Sigmoid colon (tissue), 7 donors: ENCODE results near the gene TRIO. TPM values are rescaled to one million over a fixed set of nuclear protein-coding genes. Genes with fewer than 3 reads are reported as not detected.

Source experiments
- DNase-seq: peaks from one replicate; pipeline ENCODE4 v3.0.0-alpha.2; 2019
- H3K27ac ChIP-seq, 4 donors: fragments of 200-600 bp; sonication (generic); one replicate each; pipeline ENCODE4 v1.5.1; 2016 to 2019; ENCODE audit warnings: mild to moderate bottlenecking in 1 of 4
- H3K27me3 ChIP-seq, 3 donors: fragments of 200-600 bp; sonication (generic); one replicate each; pipeline ENCODE4 v1.5.1; 2019; ENCODE audit warnings: mild to moderate bottlenecking in 1 of 3
- H3K36me3 ChIP-seq, 4 donors: fragments of 200-600 bp; sonication (generic); one replicate each; pipeline ENCODE4 v1.5.1; 2016 to 2019
- H3K4me1 ChIP-seq, 4 donors: fragments of 200-600 bp; sonication (generic); one replicate each; pipeline ENCODE4 v1.5.1; 2017 to 2019
- H3K4me3 ChIP-seq, 4 donors: fragments of 200-600 bp; sonication (generic); one replicate each; pipeline ENCODE4 v1.5.1; 2017 to 2019; ENCODE audit warnings: mild to moderate bottlenecking in 2 of 4, moderate library complexity in 1 of 4
- H3K9me3 ChIP-seq, 4 donors: fragments of 200-600 bp in 3 of 4; sonication (generic) in 3 of 4; one replicate each; pipeline versions ENCODE4 v1.5.1 to v1.6.1; 2013 to 2019
- EP300 ChIP-seq, 4 donors: sonication (generic); formaldehyde crosslinking; IDR thresholded peaks; one replicate each; pipeline ENCODE4 v1.6.1; 2017; ENCODE audit warnings: antibody characterized with exemption in 4 of 4
- POLR2A ChIP-seq, 2 donors: fragments of 450-650 bp; IDR thresholded peaks; one replicate each; pipeline ENCODE4 v1.6.1; 2016; ENCODE audit warnings: antibody characterized with exemption in 2 of 2, mild to moderate bottlenecking in 2 of 2, moderate library complexity in 2 of 2
- POLR2AphosphoS5 ChIP-seq, 4 donors: sonication (generic); formaldehyde crosslinking; IDR thresholded peaks; one replicate each; pipeline ENCODE4 v1.6.1; 2017; ENCODE audit warnings: antibody characterized with exemption in 4 of 4
- WGBS, 2 donors: extraction: QIAGEN DNeasy Blood & Tissue Kit; methylation state at CpG; one replicate each; pipeline ENCODE4 v1.1.7; 2013; 5-methylcytosine and 5-hydroxymethylcytosine counted together
- intact Hi-C: fragments of 100-400 bp; cut with DNase I; formaldehyde crosslinking; loops from one replicate; pipeline ENCODE4 v1.15.1; 2023
- polyA plus RNA-seq, 3 donors: library from polyadenylated mRNA; stranded (reverse); fragments of 200-250 nt; gene quantifications; one replicate each; pipeline ENCODE4 v1.2.3, GENCODE V29; 2013
- total RNA-seq, 4 donors: library from RNA; depleted of rRNA; stranded (reverse); fragments of >200 nt; gene quantifications; one replicate each; pipeline ENCODE4 v1.1.0, GENCODE V29; 2016
- TF ChIP-seq, protein P1 (sequence below), 4 experiments: fragments of 450-650 bp in 3 of 4; fragments of 200-600 bp in 1 of 4; IDR thresholded peaks; one replicate each; pipeline ENCODE4 v1.5.1; 2016 to 2019; ENCODE audit warnings: antibody characterized with exemption in 4 of 4, mild to moderate bottlenecking in 3 of 4, moderate library complexity in 2 of 4
- donor health status: healthy with polysubstance abuse.
- donor health status: Bipolar disorder and iron deficiency.
- donor health status: healthy.

Gene TRIO
- total and polyA plus RNA-seq, 7 donors, result 34.8 to 300 (median 119) TPM

DNA sequence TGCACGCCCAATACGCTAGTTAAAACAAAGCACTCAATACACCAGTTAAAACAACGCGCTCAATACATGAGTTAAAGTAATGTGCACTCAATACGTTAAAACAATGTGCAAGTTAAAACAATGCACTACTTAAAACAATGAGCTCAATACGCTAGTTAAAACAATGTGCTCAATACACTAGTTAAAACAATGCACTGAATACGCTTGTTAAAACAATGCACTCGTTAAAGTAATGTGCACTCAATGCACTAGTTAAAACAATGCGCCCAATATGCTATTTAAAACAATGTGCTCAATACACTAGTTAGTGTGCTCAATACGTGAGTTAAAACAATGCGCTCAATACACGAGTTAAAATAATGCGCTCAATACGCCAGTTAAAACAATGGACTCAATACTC lies 185.0 kb downstream of the TRIO start:
- Histone ChIP-seq H3K9me3 (no peaks in the 10 kb centered on the region), H3K4me1 (peaks cover 0 to 6% (median 2%) of the 10 kb centered on the region in 4 donors), H3K4me3 (no peak overlapping the region), H3K36me3 (peaks cover 0 to 30% (median 6%) of the 10 kb centered on the region in 4 donors), H3K27me3 (no peaks in the 10 kb centered on the region), H3K27ac (no peak overlapping the region)
- DNase-seq, result no peak
- intact Hi-C loops, result no loop called here
- 96 to 97% methylated on average over 14 of the region's 14 CpGs for WGBS, 2 donors
- TF ChIP-seq POLR2A (IDR thresholded peaks at IDR 0.05) (no peak), POLR2AphosphoS5 (IDR thresholded peaks at IDR 0.05) (no peak), EP300 (IDR thresholded peaks at IDR 0.05) (no peak)
- TF ChIP-seq, protein P1, sequence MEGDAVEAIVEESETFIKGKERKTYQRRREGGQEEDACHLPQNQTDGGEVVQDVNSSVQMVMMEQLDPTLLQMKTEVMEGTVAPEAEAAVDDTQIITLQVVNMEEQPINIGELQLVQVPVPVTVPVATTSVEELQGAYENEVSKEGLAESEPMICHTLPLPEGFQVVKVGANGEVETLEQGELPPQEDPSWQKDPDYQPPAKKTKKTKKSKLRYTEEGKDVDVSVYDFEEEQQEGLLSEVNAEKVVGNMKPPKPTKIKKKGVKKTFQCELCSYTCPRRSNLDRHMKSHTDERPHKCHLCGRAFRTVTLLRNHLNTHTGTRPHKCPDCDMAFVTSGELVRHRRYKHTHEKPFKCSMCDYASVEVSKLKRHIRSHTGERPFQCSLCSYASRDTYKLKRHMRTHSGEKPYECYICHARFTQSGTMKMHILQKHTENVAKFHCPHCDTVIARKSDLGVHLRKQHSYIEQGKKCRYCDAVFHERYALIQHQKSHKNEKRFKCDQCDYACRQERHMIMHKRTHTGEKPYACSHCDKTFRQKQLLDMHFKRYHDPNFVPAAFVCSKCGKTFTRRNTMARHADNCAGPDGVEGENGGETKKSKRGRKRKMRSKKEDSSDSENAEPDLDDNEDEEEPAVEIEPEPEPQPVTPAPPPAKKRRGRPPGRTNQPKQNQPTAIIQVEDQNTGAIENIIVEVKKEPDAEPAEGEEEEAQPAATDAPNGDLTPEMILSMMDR (IDR thresholded peaks at IDR 0.05), result no peak

DNA sequence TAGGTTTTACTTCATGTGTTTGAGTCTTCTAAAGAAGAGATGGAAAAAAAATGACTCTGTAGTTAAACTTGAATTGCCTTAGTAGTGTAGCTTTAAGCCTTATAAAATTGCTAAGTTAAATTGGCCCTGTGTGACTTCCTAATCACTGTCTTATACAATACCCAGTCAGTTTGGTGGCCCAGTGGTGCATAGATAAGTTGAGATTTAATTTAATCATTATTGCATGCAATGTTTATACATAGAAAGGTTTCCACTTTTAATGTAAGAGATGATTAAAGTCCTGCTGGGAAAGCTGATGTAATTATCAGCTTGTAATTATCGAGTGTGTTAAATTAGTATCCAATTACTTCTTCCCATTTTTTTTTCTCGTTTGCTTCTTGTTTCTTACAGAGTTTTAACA lies 187.1 kb downstream of the TRIO start:
- Histone ChIP-seq H3K27me3 (no peaks in the 10 kb centered on the region), H3K9me3 (no peaks in the 10 kb centered on the region), H3K36me3 (peaks cover 0 to 36% (median 6%) of the 10 kb centered on the region in 4 donors), H3K4me1 (peaks cover 0 to 6% (median 2%) of the 10 kb centered on the region in 4 donors), H3K4me3 (no peak overlapping the region), H3K27ac (no peak overlapping the region)
- DNase-seq, result no peak
- intact Hi-C loops, result no loop called here
- TF ChIP-seq EP300 (IDR thresholded peaks at IDR 0.05), result no peak
- TF ChIP-seq, protein P1 (IDR thresholded peaks at IDR 0.05), result no peak
- TF ChIP-seq POLR2A (IDR thresholded peaks at IDR 0.05), result no peak
- no peak for TF ChIP-seq POLR2AphosphoS5 (IDR thresholded peaks at IDR 0.05)
- 83 to 88% methylated on average over 2 of the region's 2 CpGs for WGBS, 2 donors

DNA sequence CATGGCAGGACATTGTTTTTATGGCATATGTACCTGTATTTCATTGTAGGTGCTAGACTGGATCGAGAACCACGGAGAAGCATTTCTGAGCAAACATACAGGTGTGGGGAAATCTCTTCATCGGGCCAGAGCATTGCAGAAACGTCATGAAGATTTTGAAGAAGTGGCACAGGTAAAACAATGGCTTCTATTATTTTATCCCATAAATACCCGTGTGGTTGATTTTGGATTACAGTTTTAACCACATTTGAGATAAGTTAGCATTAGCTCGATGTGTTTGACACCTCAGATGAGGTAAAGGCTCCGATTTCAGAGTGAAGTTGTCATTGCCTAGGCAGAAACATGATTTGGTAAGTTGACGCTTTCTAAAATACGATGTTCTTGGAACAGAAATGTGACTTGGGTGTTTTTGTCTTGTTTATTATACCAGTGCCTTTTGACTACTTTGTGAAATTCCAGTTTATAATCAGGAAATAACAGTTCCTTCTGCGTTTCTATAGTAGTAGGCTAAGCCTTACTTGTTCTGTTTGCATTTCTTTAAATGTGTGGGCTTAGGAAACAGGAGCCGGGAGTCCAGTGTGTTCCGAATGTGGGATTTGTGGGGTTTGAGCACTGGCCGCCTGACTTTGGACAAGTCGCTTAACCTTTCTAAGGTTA lies 187.7 kb downstream of the TRIO start:
- H3K4me1 ChIP-seq, result peaks cover 0 to 6% (median 2%) of the 10 kb centered on the region in 4 donors
- peaks cover 0 to 34% (median 6%) of the 10 kb centered on the region in 4 donors for H3K36me3 ChIP-seq
- TF ChIP-seq, protein P1 (IDR thresholded peaks at IDR 0.05), result no peak
- no peak for TF ChIP-seq POLR2A (IDR thresholded peaks at IDR 0.05)
- no peak overlapping the region for H3K4me3 ChIP-seq
- intact Hi-C loops, result no loop called here
- H3K9me3 ChIP-seq, result no peaks in the 10 kb centered on the region
- H3K27me3 ChIP-seq, result no peaks in the 10 kb centered on the region
- 79 to 82% methylated on average over 14 of the region's 14 CpGs for WGBS, 2 donors
- no peak for DNase-seq
- H3K27ac ChIP-seq, result no peak overlapping the region

DNA sequence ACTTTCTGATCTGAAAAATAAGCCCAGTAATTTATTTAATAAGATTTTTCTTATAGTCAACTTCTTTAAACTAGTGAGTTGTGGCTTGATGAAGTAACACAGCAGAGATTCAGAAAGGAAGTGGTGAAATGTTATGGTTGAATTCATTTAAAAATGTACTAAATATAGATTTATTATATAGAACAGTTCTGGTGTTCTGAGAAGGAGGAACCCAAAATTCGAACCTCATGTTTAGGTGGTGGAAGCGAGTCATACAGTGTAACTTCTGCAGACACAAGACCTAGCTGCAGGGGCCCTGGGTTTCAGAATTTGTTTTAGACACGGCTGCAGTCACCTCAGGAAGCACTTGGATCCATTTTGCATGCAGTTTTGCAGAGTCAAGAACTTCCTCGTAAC lies 188.2 kb downstream of the TRIO start:
- 51 to 78% methylated on average over 4 of the region's 4 CpGs for WGBS, 2 donors
- TF ChIP-seq POLR2A (IDR thresholded peaks at IDR 0.05), result no peak
- TF ChIP-seq EP300 (IDR thresholded peaks at IDR 0.05), result no peak
- TF ChIP-seq, protein P1 (IDR thresholded peaks at IDR 0.05), result no peak
- no peak overlapping the region for H3K27ac ChIP-seq
- DNase-seq, result no peak
- peaks cover 0 to 6% (median 2%) of the 10 kb centered on the region in 4 donors for H3K4me1 ChIP-seq
- no peaks in the 10 kb centered on the region for H3K9me3 ChIP-seq
- intact Hi-C loops, result no loop called here
- no peak overlapping the region for H3K4me3 ChIP-seq
- no peaks in the 10 kb centered on the region for H3K27me3 ChIP-seq
- peaks cover 0 to 39% (median 8%) of the 10 kb centered on the region in 4 donors for H3K36me3 ChIP-seq
